Endodermal cell (in vitro differentiated cells): Measurements from ENCODE around the gene USP8. TPM values are rescaled to one million over a fixed set of nuclear protein-coding genes. Genes with fewer than 3 reads are reported as not detected.

ENCODE experiments used
- DNase-seq: peaks from one replicate; pipeline ENCODE4 v3.0.0-alpha.2; 2017
- H3K27ac ChIP-seq: 2 replicates; pipeline ENCODE4 v1.5.1; 2013; ENCODE audit warnings: mild to moderate bottlenecking, low read depth, low read length, moderate library complexity
- H3K27me3 ChIP-seq: 2 replicates; pipeline ENCODE4 v1.6.1; 2013; ENCODE audit warnings: mild to moderate bottlenecking, low read length, moderate library complexity; ENCODE audit not compliant: insufficient read depth, control insufficient read depth, poor library complexity, severe bottlenecking
- H3K36me3 ChIP-seq: 2 replicates; pipeline ENCODE4 v1.7.0; 2013; ENCODE audit warnings: mild to moderate bottlenecking, low read length, moderate library complexity; ENCODE audit not compliant: control insufficient read depth, insufficient read depth
- H3K4me1 ChIP-seq: one replicate; pipeline ENCODE4 v1.7.0; 2013; ENCODE audit warnings: low read length; ENCODE audit not compliant: control insufficient read depth, insufficient read depth
- H3K4me3 ChIP-seq: 2 replicates; pipeline ENCODE4 v1.5.1; 2013; ENCODE audit warnings: mild to moderate bottlenecking, low read length, moderate library complexity
- H3K9ac ChIP-seq: 2 replicates; pipeline ENCODE4 v1.6.1; 2013; ENCODE audit warnings: mild to moderate bottlenecking, low read length, moderate library complexity; ENCODE audit not compliant: poor library complexity, severe bottlenecking; ENCODE audit errors: extremely low read depth
- H3K9me3 ChIP-seq: 2 replicates; pipeline ENCODE4 v1.6.1; 2013; ENCODE audit warnings: mild to moderate bottlenecking, low read length, moderate library complexity; ENCODE audit not compliant: control insufficient read depth
- H3K27ac Mint-ChIP-seq: 2 replicates; pipeline ENCODE4 v1.8.0; 2020; ENCODE audit warnings: mixed read lengths
- H3K27me3 Mint-ChIP-seq: 2 replicates; pipeline ENCODE4 v1.8.0; 2021; ENCODE audit warnings: mild to moderate bottlenecking, mixed read lengths; ENCODE audit not compliant: insufficient read depth
- H3K36me3 Mint-ChIP-seq: 2 replicates; pipeline ENCODE4 v1.8.0; 2020; ENCODE audit warnings: low read depth, mixed read lengths
- H3K4me1 Mint-ChIP-seq: 2 replicates; pipeline ENCODE4 v1.8.0; 2020; ENCODE audit warnings: mixed read lengths
- H3K4me3 Mint-ChIP-seq: 2 replicates; pipeline ENCODE4 v1.8.0; 2020; ENCODE audit warnings: mild to moderate bottlenecking, moderate library complexity, mixed read lengths
- H3K9me3 Mint-ChIP-seq: 2 replicates; pipeline ENCODE4 v1.8.0; 2020; ENCODE audit warnings: mild to moderate bottlenecking, mixed read lengths
- WGBS, 2 experiments: methylation state at CpG; one replicate each; pipeline versions ENCODE4 v1.1.5 to v1.1.7; 2013; ENCODE audit warnings: missing lambda C conversion rate in 2 of 2, mixed read lengths in 1 of 2; ENCODE audit not compliant: insufficient coverage in 1 of 2, insufficient read length in 1 of 2; 5-methylcytosine and 5-hydroxymethylcytosine counted together
- total RNA-seq, 2 donors: library from RNA; stranded (reverse); fragmentation: NEBNext Ultra II Directional in 1 of 2; extraction: Animal tissue kit (Norgen Biotek cat#: 25700) in 1 of 2; gene quantifications; 2 replicates in 1 of 2; 3 replicates in 1 of 2; pipeline ENCODE4 v1.2.1, GENCODE V29; 2021
- TF ChIP-seq, protein P1 (sequence below): fragments of 200-600 bp; sonication (generic); conservative IDR thresholded peaks from 2 replicates; pipeline ENCODE4 v1.5.0; 2021; ENCODE audit warnings: antibody characterized with exemption, mild to moderate bottlenecking

Gene USP8
- total RNA-seq, 2 donors from 2014 or later, result 71.1 to 74.3 TPM

DNA sequence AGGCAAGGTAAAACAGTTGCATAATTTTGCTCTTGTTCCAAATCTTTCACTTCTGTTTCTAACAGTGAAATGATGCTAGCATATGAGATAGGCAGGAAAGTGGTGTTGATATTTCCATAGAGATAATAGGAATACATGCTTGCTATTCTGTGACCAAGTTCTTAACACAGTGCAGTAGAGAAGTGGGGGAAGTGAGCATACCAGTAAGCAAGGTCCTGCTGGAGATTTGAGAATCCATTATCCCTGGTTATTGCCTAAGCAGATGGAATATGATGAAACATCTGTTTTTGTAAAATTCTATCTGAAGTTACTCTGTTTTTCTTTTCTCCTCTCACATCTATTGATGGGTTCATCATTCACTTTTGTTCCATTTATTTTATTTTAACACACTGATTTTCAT lies 28.7 kb downstream of the USP8 start:
- Histone ChIP-seq H3K4me1 (no peaks in the 10 kb centered on the region), H3K36me3 (peaks cover 65% of the 10 kb centered on the region), H3K4me3 (no peak overlapping the region), H3K9me3 (no peaks in the 10 kb centered on the region), H3K9ac (no peak overlapping the region), H3K27ac (no peak overlapping the region), H3K27me3 (no peaks in the 10 kb centered on the region)
- Mint-ChIP-seq H3K27me3 (no peaks in the 10 kb centered on the region), H3K27ac (no peak overlapping the region), H3K9me3 (no peaks in the 10 kb centered on the region), H3K4me3 (no peak overlapping the region), H3K4me1 (no peaks in the 10 kb centered on the region), H3K36me3 (peaks cover 55% of the 10 kb centered on the region)
- TF ChIP-seq, protein P1, sequence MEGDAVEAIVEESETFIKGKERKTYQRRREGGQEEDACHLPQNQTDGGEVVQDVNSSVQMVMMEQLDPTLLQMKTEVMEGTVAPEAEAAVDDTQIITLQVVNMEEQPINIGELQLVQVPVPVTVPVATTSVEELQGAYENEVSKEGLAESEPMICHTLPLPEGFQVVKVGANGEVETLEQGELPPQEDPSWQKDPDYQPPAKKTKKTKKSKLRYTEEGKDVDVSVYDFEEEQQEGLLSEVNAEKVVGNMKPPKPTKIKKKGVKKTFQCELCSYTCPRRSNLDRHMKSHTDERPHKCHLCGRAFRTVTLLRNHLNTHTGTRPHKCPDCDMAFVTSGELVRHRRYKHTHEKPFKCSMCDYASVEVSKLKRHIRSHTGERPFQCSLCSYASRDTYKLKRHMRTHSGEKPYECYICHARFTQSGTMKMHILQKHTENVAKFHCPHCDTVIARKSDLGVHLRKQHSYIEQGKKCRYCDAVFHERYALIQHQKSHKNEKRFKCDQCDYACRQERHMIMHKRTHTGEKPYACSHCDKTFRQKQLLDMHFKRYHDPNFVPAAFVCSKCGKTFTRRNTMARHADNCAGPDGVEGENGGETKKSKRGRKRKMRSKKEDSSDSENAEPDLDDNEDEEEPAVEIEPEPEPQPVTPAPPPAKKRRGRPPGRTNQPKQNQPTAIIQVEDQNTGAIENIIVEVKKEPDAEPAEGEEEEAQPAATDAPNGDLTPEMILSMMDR, result no peak
- DNase-seq, result no peak

DNA sequence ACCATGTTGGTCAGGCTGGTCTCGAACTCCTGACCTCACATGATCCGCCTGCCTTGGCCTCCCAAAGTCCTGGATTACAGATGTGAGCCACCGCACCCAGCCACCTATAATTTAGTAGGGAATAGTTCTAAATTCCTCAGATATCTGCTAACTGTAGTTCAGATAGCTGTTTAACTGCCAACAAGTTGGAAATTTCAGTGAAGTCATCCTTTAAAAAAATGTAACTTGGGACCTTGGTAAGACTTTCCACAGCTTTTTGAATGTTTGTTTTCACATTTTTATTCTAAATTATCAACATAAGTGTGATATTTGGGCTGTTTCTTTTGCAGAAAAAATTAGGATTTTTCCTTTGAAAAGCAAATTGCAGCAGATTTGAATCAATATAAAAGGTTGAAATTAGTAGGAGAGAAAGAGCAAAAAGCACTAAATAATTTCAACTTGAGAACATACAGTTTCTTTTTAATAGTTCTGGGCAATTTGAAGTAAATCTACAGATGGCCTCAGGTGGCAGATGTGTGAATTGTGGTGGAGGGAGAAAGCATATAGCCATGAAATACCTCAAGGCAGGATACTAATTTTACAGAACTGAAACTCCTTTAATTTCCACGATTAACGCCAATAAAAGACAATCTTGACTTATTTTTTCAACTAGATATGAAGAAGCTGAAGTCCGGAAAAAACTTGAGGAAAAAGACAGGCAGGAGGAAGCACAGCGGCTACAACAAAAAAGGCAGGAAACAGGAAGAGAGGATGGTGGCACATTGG lies 34.3 kb downstream of the USP8 start:
- H3K36me3 ChIP-seq, result peaks cover 80% of the 10 kb centered on the region
- H3K27me3 ChIP-seq, result no peaks in the 10 kb centered on the region
- no peaks in the 10 kb centered on the region for H3K4me1 ChIP-seq
- Mint-ChIP-seq H3K4me3 (no peak overlapping the region), H3K36me3 (peaks cover 60% of the 10 kb centered on the region), H3K27ac (peak overlapping the region; percentile 62), H3K27me3 (no peaks in the 10 kb centered on the region), H3K9me3 (no peaks in the 10 kb centered on the region), H3K4me1 (peaks cover 7% of the 10 kb centered on the region)
- H3K9ac ChIP-seq, result no peak overlapping the region
- H3K27ac ChIP-seq, result no peak overlapping the region
- WGBS, 2 experiments, result 88 to 99% methylated on average over 5 to 7 of the region's 7 CpGs
- H3K4me3 ChIP-seq, result no peak overlapping the region
- H3K9me3 ChIP-seq, result no peaks in the 10 kb centered on the region
- TF ChIP-seq, protein P1, result no peak
- no peak for DNase-seq

GRCh38 chr15:50463423-50464358 lies 39.5 kb downstream of the USP8 start:
- no peak for DNase-seq
- no peak overlapping the region for H3K4me3 ChIP-seq
- H3K4me1 ChIP-seq, result no peaks in the 10 kb centered on the region
- WGBS, 2 experiments, result 83% methylated on average over 2 of the region's 2 CpGs; no CpG with 5 or more reads in 1 of the 2 experiments
- H3K27ac ChIP-seq, result no peak overlapping the region
- no peaks in the 10 kb centered on the region for H3K27me3 Mint-ChIP-seq
- no peak overlapping the region for H3K27ac Mint-ChIP-seq
- no peak overlapping the region for H3K4me3 Mint-ChIP-seq
- peaks cover 15% of the 10 kb centered on the region for H3K4me1 Mint-ChIP-seq
- H3K36me3 Mint-ChIP-seq, result peaks cover 54% of the 10 kb centered on the region
- H3K9ac ChIP-seq, result no peak overlapping the region
- TF ChIP-seq, protein P1, result no peak
- H3K27me3 ChIP-seq, result no peaks in the 10 kb centered on the region
- H3K9me3 ChIP-seq, result no peaks in the 10 kb centered on the region
- H3K9me3 Mint-ChIP-seq, result no peaks in the 10 kb centered on the region
- peaks cover 77% of the 10 kb centered on the region for H3K36me3 ChIP-seq
